ENCODE results near the gene DUSP11.

- no peak for TF ChIP-seq EZH2phosphoT487 (IDR thresholded peaks at IDR 0.05; ENCODE audit: borderline replicate concordance, low read depth)
- no peak for TF ChIP-seq REST (IDR thresholded peaks at IDR 0.05; ENCODE audit: low read depth, low read length)
- TF ChIP-seq CTCF (IDR thresholded peaks at IDR 0.05): no peak
- no peak for TF ChIP-seq ZBTB33 (IDR thresholded peaks at IDR 0.05; ENCODE audit: borderline replicate concordance, low read depth)
- no peak for TF ChIP-seq FOXJ3 (CRISPR knock-in tag; IDR thresholded peaks at IDR 0.05)
- no peak for TF ChIP-seq FOXM1 (IDR thresholded peaks at IDR 0.05; ENCODE audit: low read depth)
- no peak for TF ChIP-seq TEAD4 (IDR thresholded peaks at IDR 0.05; ENCODE audit: borderline replicate concordance, insufficient read depth)
- TF ChIP-seq SIN3A (IDR thresholded peaks at IDR 0.05; ENCODE audit: borderline replicate concordance, low read depth, low read length): no peak
- no peak for TF ChIP-seq MAX (IDR thresholded peaks at IDR 0.05; ENCODE audit: low read depth)
- TF ChIP-seq ELF1 (IDR thresholded peaks at IDR 0.05): no peak
- no peak for TF ChIP-seq SMC3 (IDR thresholded peaks at IDR 0.05; ENCODE audit: low read depth, low read length)
- no peak for TF ChIP-seq USF2 (IDR thresholded peaks at IDR 0.05; ENCODE audit: borderline replicate concordance, low read depth, low read length)
Observed at GRCh38 chr2:73772819-73773218, 7.1 kb downstream of the DUSP11 start.
